SH-SY5Y (cell line): ENCODE measurements around the gene IGF1.

Experiments used
- GATA2 ChIP-seq: IDR thresholded peaks from 2 replicates; pipeline ENCODE4 v1.6.1; 2011; ENCODE audit warnings: mild to moderate bottlenecking, low read depth, low read length
- GATA3 ChIP-seq: IDR thresholded peaks from 2 replicates; pipeline ENCODE4 v1.6.1; 2011; ENCODE audit warnings: low read depth, mild to moderate bottlenecking, low read length, moderate library complexity

- no peak for TF ChIP-seq GATA2
- no peak for TF ChIP-seq GATA3
Observed at GRCh38 chr12:102522768-102523167, 42.4 kb upstream of the IGF1 start.
